ENCODE measurements around the gene INCA1. TPM values are rescaled to one million over a fixed set of nuclear protein-coding genes. Genes with fewer than 3 reads are reported as not detected.

INCA1 gene
- total RNA-seq, 1 experiment from 2014 or later = 1.3 TPM

GRCh38 chr17:5044630-5045029, 47.3 kb upstream of the INCA1 start:
- Histone ChIP-seq H3K79me1 (ENCODE audit: insufficient read depth, low read depth, low read length, poor library complexity, severe bottlenecking) (no peaks in the 10 kb centered on the region), H2BK15ac (ENCODE audit: low read depth, low read length) (no peak overlapping the region), H3K27ac (ENCODE audit: insufficient read length, low read depth, low read length) (no peak overlapping the region), H2BK5ac (ENCODE audit: insufficient read length, low read length) (no peak overlapping the region), H3K9me3 (ENCODE audit: control insufficient read depth, low read depth, low read length) (no peaks in the 10 kb centered on the region), H3K79me2 (ENCODE audit: insufficient read depth, low read length) (no peaks in the 10 kb centered on the region), H3K4ac (ENCODE audit: low read depth, low read length) (no peak overlapping the region), H3K18ac (ENCODE audit: insufficient read length, low read depth, low read length) (no peak overlapping the region), H2BK12ac (ENCODE audit: insufficient read length, low read depth, low read length) (no peak overlapping the region), H4K8ac (replicated peaks; ENCODE audit: insufficient read length, low read depth, low read length) (no peak overlapping the region), H2AFZ (ENCODE audit: low read length) (no peak overlapping the region), H2BK20ac (ENCODE audit: low read depth, low read length, poor library complexity, severe bottlenecking) (no peak overlapping the region), H3K23ac (ENCODE audit: insufficient read length, low read depth, low read length) (no peak overlapping the region), H3K56ac (ENCODE audit: insufficient read length, low read depth, low read length) (no peak overlapping the region), H3K4me1 (ENCODE audit: insufficient read depth, low read length) (no peaks in the 10 kb centered on the region), H4K5ac (ENCODE audit: insufficient read length, low read depth, low read length) (no peak overlapping the region), H2BK120ac (ENCODE audit: low read depth, low read length, poor library complexity, severe bottlenecking) (no peak overlapping the region), H2AK5ac (ENCODE audit: insufficient read length, low read length) (no peak overlapping the region), H4K91ac (ENCODE audit: insufficient read length, low read depth, low read length) (no peak overlapping the region), H4K20me1 (ENCODE audit: control insufficient read depth, insufficient read depth, insufficient read length) (no peaks in the 10 kb centered on the region), H3K9ac (ENCODE audit: extremely low read depth, insufficient read length, low read length) (no peak overlapping the region), H3K4me2 (ENCODE audit: insufficient read depth, insufficient read length, low read length) (no peak overlapping the region), H3T11ph (ENCODE audit: low read length) (no peak overlapping the region), H3K23me2 (ENCODE audit: insufficient read length, low read depth, low read length, poor library complexity, severe bottlenecking) (no peaks in the 10 kb centered on the region), H3K14ac (ENCODE audit: insufficient read depth, low read length) (no peak overlapping the region), H3K27me3 (ENCODE audit: insufficient read depth, low read length) (no peaks in the 10 kb centered on the region)
- no peak for DNase-seq
- Mint-ChIP-seq H3K27ac (no peak overlapping the region), H3K9me3 (no peaks in the 10 kb centered on the region; a peak in 1 of 5 replicates), H3K36me3 (ENCODE audit: insufficient read depth in 1 of 3, low read depth in 3 of 3) (no peaks in the 10 kb centered on the region; a peak in 1 of 7 replicates), H3K4me1 (peaks cover 0 to 3% of the 10 kb centered on the region in 2 experiments; a peak in 1 of 4 replicates), H3K27me3 (ENCODE audit: low read depth) (peaks cover 9% of the 10 kb centered on the region), H3K4me3 (no peak overlapping the region)
- TF ChIP-seq CTCF (conservative IDR thresholded peaks at IDR 0.05) = no peak
- no CpG with 5 or more reads among the region's 5 CpGs for WGBS (ENCODE audit: extremely low coverage, insufficient read length, low lambda C conversion rate)

Data from H9 (cell line).